Mucosa of rectum (tissue), 2 donors: ENCODE results near the gene FBXO2.
"Not testable (repeated sequence)": the region's sequence is repeated elsewhere in the genome, so short reads cannot be mapped to it uniquely, and the experiment has no call there.

Experiments used
- H3K27ac ChIP-seq, 2 donors: one replicate each; pipeline ENCODE4 v1.7.0; 2013; ENCODE audit warnings: inconsistent platforms in 2 of 2, low read depth in 2 of 2, low read length in 2 of 2
- H3K27me3 ChIP-seq, 2 donors: one replicate each; pipeline ENCODE4 v1.7.0; 2013; ENCODE audit warnings: low read length in 2 of 2; ENCODE audit not compliant: control insufficient read depth in 2 of 2, insufficient read depth in 2 of 2
- H3K36me3 ChIP-seq, 2 donors: one replicate each; pipeline ENCODE4 v1.7.0; 2013; ENCODE audit warnings: low read length in 2 of 2; ENCODE audit not compliant: control insufficient read depth in 2 of 2, insufficient read depth in 2 of 2
- H3K4me1 ChIP-seq, 2 donors: one replicate each; pipeline ENCODE4 v1.7.0; 2013; ENCODE audit warnings: low read length in 2 of 2, mild to moderate bottlenecking in 1 of 2; ENCODE audit not compliant: control insufficient read depth in 2 of 2, insufficient read depth in 2 of 2
- H3K4me3 ChIP-seq, 2 donors: one replicate each; pipeline ENCODE4 v1.7.0; 2013; ENCODE audit warnings: low read length in 2 of 2
- H3K9ac ChIP-seq, 2 donors: one replicate each; pipeline ENCODE4 v1.7.0; 2013; ENCODE audit warnings: low read length in 2 of 2, low read depth in 1 of 2, mild to moderate bottlenecking in 1 of 2
- H3K9me3 ChIP-seq, 2 donors: one replicate each; pipeline ENCODE4 v1.7.0; 2013; ENCODE audit warnings: low read length in 2 of 2; ENCODE audit not compliant: control insufficient read depth in 2 of 2
- donor health status: healthy.
- donor health status: Normal muscosa, but diverticular disease.

The FBXO2 gene

DNA sequence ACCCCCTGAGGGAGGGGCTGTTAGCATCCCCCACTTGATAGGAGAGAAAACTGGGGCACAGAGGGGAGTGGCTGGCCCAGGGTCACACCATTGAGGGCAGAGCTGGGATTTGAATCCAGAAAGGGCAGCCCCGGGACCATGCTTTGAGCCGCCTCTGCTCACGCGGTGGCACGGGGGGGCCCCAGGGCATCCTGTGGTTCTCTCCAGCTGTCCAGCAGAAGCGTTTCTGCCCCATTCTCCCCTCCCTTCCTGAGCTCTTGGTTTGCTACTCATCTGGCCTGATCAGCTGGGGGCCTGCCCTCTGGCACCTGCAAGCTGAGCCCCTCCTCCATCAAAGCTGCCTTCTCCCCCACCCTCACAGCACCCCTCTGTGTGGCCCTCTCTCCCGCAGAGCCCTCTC lies 37.5 kb downstream of the FBXO2 start:
- H3K27ac ChIP-seq: no peak overlapping the region
- peaks cover 4 to 7% of the 10 kb centered on the region in 2 donors for H3K27me3 ChIP-seq
- no peaks in the 10 kb centered on the region for H3K4me1 ChIP-seq
- H3K9ac ChIP-seq: no peak overlapping the region
- no peaks in the 10 kb centered on the region for H3K36me3 ChIP-seq
- no peaks in the 10 kb centered on the region for H3K9me3 ChIP-seq
- no peak overlapping the region for H3K4me3 ChIP-seq

GRCh38 chr1:11615090-11615489 lies 39.1 kb downstream of the FBXO2 start:
- H3K9me3 ChIP-seq: no peaks in the 10 kb centered on the region
- no peak overlapping the region for H3K9ac ChIP-seq
- H3K36me3 ChIP-seq: no peaks in the 10 kb centered on the region
- peaks cover 2 to 4% of the 10 kb centered on the region in 2 donors for H3K27me3 ChIP-seq
- H3K4me1 ChIP-seq: no peaks in the 10 kb centered on the region
- no peak overlapping the region for H3K27ac ChIP-seq
- H3K4me3 ChIP-seq: no peak overlapping the region

- Histone ChIP-seq H3K9ac (no peak overlapping the region), H3K36me3 (no peaks in the 10 kb centered on the region), H3K27me3 (peaks cover 0 to 4% of the 10 kb centered on the region in 2 donors), H3K9me3 (no peaks in the 10 kb centered on the region), H3K4me3 (no peak overlapping the region), H3K27ac (no peak overlapping the region), H3K4me1 (no peaks in the 10 kb centered on the region)
Observed at GRCh38 chr1:11613347-11613746, 40.9 kb downstream of the FBXO2 start.

DNA sequence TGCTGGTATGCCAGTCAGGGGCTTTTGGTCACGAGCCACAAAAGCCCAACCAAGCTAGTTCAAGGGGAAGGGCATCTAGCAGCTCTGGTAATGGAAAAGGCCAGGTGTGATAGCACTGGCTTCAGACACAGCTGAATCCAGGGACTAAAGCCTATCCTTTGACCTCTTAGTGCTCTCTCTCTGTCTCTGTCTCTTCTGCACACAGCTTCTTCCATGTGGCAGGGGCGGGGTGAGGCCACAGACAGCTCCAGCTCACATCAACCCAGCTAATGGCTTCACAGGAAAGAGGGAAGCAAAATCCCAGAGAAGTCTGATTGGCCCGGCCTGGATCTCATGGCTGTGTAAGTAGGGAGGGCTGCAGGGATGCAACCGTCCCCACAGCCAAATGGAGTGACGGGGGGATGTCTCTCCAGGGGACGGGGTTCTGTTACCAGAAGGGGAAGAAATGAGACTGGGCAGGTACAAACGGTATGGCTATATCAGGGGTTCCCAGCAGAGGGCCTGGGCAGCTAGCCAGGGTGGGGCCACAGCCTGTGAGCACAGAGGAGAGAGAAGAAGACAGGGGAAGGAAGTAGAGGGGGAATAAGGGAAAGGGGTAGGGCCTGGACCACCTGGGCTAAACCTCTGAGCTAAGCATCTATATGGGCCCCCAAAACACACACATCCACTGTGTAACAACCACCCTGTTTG lies 42.4 kb downstream of the FBXO2 start:
- no peak overlapping the region for H3K27ac ChIP-seq
- H3K27me3 ChIP-seq: peaks cover 0 to 4% of the 10 kb centered on the region in 2 donors
- no peak overlapping the region for H3K4me3 ChIP-seq
- H3K36me3 ChIP-seq: no peaks in the 10 kb centered on the region
- H3K4me1 ChIP-seq: no peaks in the 10 kb centered on the region
- no peaks in the 10 kb centered on the region for H3K9me3 ChIP-seq
- H3K9ac ChIP-seq: no peak overlapping the region

GRCh38 chr1:11610629-11611180 lies 43.5 kb downstream of the FBXO2 start:
- Histone ChIP-seq H3K27me3 (peaks cover 0 to 4% of the 10 kb centered on the region in 2 donors), H3K36me3 (no peaks in the 10 kb centered on the region), H3K9ac (no peak overlapping the region), H3K4me3 (no peak overlapping the region), H3K27ac (no peak overlapping the region), H3K9me3 (no peaks in the 10 kb centered on the region), H3K4me1 (no peaks in the 10 kb centered on the region)

- not testable (repeated sequence) for H3K27ac ChIP-seq, H3K4me3 ChIP-seq, H3K27me3 ChIP-seq, H3K4me1 ChIP-seq, H3K9me3 ChIP-seq, H3K9ac ChIP-seq, H3K36me3 ChIP-seq
Observed at GRCh38 chr1:11609378-11609777, 44.9 kb downstream of the FBXO2 start.

DNA sequence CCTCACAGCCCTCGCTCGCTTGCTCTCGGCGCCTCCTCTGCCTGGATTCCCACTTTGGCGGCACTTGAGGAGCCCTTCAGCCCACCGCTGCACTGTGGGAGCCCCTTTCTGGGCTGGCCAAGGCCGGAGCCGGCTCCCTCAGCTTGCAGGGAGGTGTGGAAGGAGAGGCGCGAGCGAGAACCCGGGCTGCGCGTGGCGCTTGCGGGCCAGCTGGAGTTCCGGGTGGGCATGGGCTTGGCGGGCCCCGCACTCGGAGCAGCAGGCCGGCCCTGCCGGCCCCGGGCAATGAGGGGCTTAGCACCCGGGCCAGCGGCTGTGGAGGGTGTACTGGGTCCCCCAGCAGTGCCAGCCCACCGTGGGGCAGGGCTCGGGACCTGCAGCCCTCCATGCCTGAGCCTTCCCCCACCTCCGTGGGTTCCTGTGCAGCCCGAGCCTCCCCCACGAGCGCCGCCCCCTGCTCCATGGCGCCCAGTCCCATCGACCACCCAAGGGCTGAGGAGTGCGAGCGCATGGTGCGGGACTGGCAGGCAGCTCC lies 45.6 kb downstream of the FBXO2 start:
- H3K27me3 ChIP-seq, H3K36me3 ChIP-seq, H3K27ac ChIP-seq, H3K9me3 ChIP-seq, H3K4me3 ChIP-seq, H3K9ac ChIP-seq, H3K4me1 ChIP-seq: not testable (repeated sequence)

- no peak overlapping the region for H3K9ac ChIP-seq
- no peaks in the 10 kb centered on the region for H3K27me3 ChIP-seq
- H3K36me3 ChIP-seq: no peaks in the 10 kb centered on the region
- no peak overlapping the region for H3K4me3 ChIP-seq
- no peaks in the 10 kb centered on the region for H3K4me1 ChIP-seq
- no peaks in the 10 kb centered on the region for H3K9me3 ChIP-seq
- H3K27ac ChIP-seq: no peak overlapping the region
Observed at GRCh38 chr1:11606775-11607174, 47.5 kb downstream of the FBXO2 start.

GRCh38 chr1:11602981-11603380 lies 51.2 kb downstream of the FBXO2 start:
- no peak overlapping the region for H3K9ac ChIP-seq
- no peaks in the 10 kb centered on the region for H3K36me3 ChIP-seq

GRCh38 chr1:11602424-11602823 lies 51.8 kb downstream of the FBXO2 start:
- Histone ChIP-seq H3K27me3 (no peaks in the 10 kb centered on the region), H3K9ac (no peak overlapping the region), H3K4me3 (no peak overlapping the region), H3K27ac (no peak overlapping the region), H3K9me3 (no peaks in the 10 kb centered on the region), H3K36me3 (no peaks in the 10 kb centered on the region), H3K4me1 (no peaks in the 10 kb centered on the region)

More at GRCh38 chr1:11602981-11603380, 51.2 kb downstream of the FBXO2 start:
- Histone ChIP-seq H3K27ac (no peak overlapping the region), H3K4me3 (no peak overlapping the region), H3K9me3 (no peaks in the 10 kb centered on the region), H3K4me1 (no peaks in the 10 kb centered on the region), H3K27me3 (no peaks in the 10 kb centered on the region)
